ENCODE measurements around the gene CFH. TPM values are rescaled to one million over a fixed set of nuclear protein-coding genes. Genes with fewer than 3 reads are reported as not detected.
"Not testable (repeated sequence)": the region's sequence is repeated elsewhere in the genome, so short reads cannot be mapped to it uniquely, and the experiment has no call there.

The CFH gene
- total RNA-seq, 1 experiment from 2014 or later: 26.1 TPM

DNA sequence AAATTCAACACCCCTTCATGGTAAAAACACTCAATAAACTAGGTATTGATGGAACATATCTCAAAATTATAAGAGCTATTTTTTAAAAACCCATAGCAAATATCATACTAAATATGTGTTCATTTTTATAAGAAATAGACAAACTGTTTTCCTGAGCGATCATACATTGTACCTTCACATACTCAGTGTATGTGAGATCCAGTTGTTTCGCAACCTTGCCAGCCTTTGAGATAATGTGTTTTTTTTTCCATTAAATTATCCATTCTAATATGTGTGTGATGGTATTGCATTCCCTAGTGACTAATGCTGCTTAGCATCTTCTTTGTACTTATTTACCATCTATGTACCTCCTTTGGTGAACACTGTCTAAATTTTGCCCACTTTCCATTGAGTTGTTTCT, 47.1 kb downstream of the CFH start:
- CTCF ChIA-PET: no interaction called here
- intact Hi-C loops (cut with micrococcal nuclease; ENCODE audit: unreplicated experiment): no loop called here
- H3K9me3 Mint-ChIP-seq (ENCODE audit: low read depth, unreplicated experiment): peaks cover 6% of the 10 kb centered on the region
- H3K27me3 Mint-ChIP-seq (ENCODE audit: unreplicated experiment): no peaks in the 10 kb centered on the region
- BruUV-seq (replicated peaks): no TSS peak
- no peak for DNase-seq
- TF ChIP-seq, protein P1, sequence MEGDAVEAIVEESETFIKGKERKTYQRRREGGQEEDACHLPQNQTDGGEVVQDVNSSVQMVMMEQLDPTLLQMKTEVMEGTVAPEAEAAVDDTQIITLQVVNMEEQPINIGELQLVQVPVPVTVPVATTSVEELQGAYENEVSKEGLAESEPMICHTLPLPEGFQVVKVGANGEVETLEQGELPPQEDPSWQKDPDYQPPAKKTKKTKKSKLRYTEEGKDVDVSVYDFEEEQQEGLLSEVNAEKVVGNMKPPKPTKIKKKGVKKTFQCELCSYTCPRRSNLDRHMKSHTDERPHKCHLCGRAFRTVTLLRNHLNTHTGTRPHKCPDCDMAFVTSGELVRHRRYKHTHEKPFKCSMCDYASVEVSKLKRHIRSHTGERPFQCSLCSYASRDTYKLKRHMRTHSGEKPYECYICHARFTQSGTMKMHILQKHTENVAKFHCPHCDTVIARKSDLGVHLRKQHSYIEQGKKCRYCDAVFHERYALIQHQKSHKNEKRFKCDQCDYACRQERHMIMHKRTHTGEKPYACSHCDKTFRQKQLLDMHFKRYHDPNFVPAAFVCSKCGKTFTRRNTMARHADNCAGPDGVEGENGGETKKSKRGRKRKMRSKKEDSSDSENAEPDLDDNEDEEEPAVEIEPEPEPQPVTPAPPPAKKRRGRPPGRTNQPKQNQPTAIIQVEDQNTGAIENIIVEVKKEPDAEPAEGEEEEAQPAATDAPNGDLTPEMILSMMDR (IDR thresholded peaks at IDR 0.05; ENCODE audit: unreplicated experiment): no peak
- H3K4me1 Mint-ChIP-seq (ENCODE audit: low read depth, unreplicated experiment): no peaks in the 10 kb centered on the region
- H3K36me3 Mint-ChIP-seq (ENCODE audit: insufficient read depth, unreplicated experiment): no peaks in the 10 kb centered on the region
- no peak overlapping the region for H3K4me3 Mint-ChIP-seq (ENCODE audit: low read depth, unreplicated experiment)
- no peak overlapping the region for H3K27ac Mint-ChIP-seq (ENCODE audit: unreplicated experiment)

DNA sequence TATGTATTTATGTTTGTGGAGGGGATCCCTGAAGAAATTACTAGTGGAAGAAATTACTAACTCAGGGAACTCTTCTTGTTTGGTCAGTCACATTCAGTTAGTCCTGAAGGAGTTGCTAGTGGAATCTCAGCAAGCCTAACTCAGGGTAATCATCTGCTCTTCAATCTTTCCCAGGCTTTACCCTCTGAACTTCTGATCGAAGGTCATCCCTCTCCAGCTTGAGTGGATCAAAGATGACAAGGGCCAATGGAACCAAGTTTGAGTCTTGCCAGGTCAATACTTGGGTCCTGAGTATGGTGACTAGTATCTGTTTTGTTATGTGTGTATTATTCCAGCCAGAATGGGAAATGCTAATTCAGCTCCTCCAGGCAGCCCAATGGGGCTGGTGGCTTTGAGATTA, 49.3 kb downstream of the CFH start:
- intact Hi-C loops (cut with micrococcal nuclease; ENCODE audit: unreplicated experiment): no loop called here
- BruUV-seq (replicated peaks): no TSS peak
- Mint-ChIP-seq H3K9me3 (ENCODE audit: low read depth, unreplicated experiment) (peaks cover 6% of the 10 kb centered on the region), H3K27ac (ENCODE audit: unreplicated experiment) (no peak overlapping the region), H3K27me3 (ENCODE audit: unreplicated experiment) (no peaks in the 10 kb centered on the region), H3K36me3 (ENCODE audit: insufficient read depth, unreplicated experiment) (no peaks in the 10 kb centered on the region), H3K4me3 (ENCODE audit: low read depth, unreplicated experiment) (no peak overlapping the region), H3K4me1 (ENCODE audit: low read depth, unreplicated experiment) (no peaks in the 10 kb centered on the region)
- DNase-seq: no peak
- TF ChIP-seq, protein P1 (IDR thresholded peaks at IDR 0.05; ENCODE audit: unreplicated experiment): no peak
- CTCF ChIA-PET: no interaction called here

DNA sequence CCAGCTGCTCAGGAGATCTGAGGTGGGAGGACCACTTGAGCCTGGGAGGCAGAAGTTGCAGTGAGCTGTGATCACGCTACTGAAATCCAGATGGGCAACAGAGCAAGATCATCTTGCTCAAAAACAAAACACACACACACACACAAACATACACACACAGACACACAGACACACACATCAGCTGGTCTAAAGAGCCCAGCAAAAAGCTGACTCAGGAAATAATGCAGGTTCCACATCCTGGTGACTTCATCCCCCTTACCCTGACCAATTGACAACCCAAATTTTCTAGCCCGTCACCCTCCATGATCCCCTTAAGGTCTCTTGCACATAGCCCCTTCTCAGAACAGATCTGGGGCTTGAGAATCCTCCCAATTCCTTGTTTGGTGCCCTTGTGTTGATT, 58.0 kb downstream of the CFH start:
- intact Hi-C loops (cut with micrococcal nuclease; ENCODE audit: unreplicated experiment); H3K36me3 Mint-ChIP-seq (ENCODE audit: insufficient read depth, unreplicated experiment); CTCF ChIA-PET; BruUV-seq (replicated peaks); H3K4me3 Mint-ChIP-seq (ENCODE audit: low read depth, unreplicated experiment); DNase-seq; H3K4me1 Mint-ChIP-seq (ENCODE audit: low read depth, unreplicated experiment); H3K27ac Mint-ChIP-seq (ENCODE audit: unreplicated experiment); H3K9me3 Mint-ChIP-seq (ENCODE audit: low read depth, unreplicated experiment); H3K27me3 Mint-ChIP-seq (ENCODE audit: unreplicated experiment): not testable (repeated sequence)

DNA sequence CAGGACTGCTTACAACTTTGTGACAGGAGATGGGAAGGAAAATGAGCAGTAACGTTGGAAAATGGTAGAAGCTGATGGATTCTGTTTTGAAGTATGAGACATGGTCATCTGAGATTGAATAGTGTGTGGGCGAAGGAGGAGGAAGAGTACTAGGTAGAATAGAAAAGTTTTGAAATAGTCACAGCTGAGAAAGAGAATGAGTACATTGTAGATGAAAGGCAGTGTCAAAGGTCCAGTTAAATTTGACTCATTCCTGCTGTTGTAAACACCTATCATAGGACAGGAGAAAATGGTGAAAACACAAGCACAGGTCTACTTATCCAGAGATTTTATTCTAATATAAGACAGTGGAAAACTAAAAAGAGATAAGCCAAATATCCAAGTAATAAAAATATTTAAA, 66.0 kb downstream of the CFH start:
- no peaks in the 10 kb centered on the region for H3K27me3 Mint-ChIP-seq (ENCODE audit: unreplicated experiment)
- H3K4me1 Mint-ChIP-seq (ENCODE audit: low read depth, unreplicated experiment): no peaks in the 10 kb centered on the region
- DNase-seq: no peak
- CTCF ChIA-PET: no interaction called here
- no peaks in the 10 kb centered on the region for H3K9me3 Mint-ChIP-seq (ENCODE audit: low read depth, unreplicated experiment)
- BruUV-seq (replicated peaks): no TSS peak
- TF ChIP-seq, protein P1 (IDR thresholded peaks at IDR 0.05; ENCODE audit: unreplicated experiment): no peak
- H3K4me3 Mint-ChIP-seq (ENCODE audit: low read depth, unreplicated experiment): no peak overlapping the region
- no peaks in the 10 kb centered on the region for H3K36me3 Mint-ChIP-seq (ENCODE audit: insufficient read depth, unreplicated experiment)
- no peak overlapping the region for H3K27ac Mint-ChIP-seq (ENCODE audit: unreplicated experiment)
- intact Hi-C loops (cut with micrococcal nuclease; ENCODE audit: unreplicated experiment): no loop called here

DNA sequence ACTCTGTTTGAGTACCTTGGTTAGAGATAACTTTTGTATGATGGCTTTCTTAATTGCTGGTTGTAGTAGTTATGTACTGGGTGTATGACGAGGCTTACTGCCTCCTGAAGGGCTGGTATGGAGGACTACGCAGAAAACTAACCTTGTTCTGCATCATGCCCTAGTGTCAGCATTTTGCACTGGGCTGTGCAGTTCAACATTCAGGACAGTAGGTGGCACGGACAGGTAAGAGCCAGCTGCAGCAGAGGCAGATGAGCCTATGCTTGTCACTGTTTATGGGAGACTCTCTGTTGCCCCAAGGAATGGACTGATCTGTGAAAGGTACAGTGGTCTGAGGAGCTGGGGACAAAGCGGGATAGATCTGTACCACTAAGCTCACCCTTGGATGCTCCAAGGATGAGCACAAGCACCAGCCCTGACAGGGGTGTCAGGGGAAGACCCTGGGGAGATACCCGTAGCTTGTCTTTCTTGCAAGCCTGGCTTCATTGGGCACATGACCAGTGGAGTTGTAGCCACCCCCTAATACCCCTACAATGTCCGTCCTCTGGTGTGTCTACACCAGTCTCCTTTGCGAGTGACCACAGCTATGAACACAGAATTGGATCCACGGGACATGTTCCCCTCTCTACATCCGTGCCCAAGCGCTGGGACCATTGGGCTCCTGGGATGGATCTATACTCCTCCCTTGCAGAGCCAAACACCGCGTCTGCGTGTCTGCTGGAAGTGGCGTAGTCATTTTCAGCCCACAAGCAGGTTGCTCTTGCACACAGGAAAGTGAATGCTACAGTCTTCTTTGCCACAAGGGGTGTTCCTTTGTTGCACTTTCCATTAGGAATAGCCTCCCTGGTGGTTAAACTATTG, 71.7 kb downstream of the CFH start:
- H3K9me3 Mint-ChIP-seq (ENCODE audit: low read depth, unreplicated experiment): no peaks in the 10 kb centered on the region
- TF ChIP-seq, protein P1 (IDR thresholded peaks at IDR 0.05; ENCODE audit: unreplicated experiment): peak; percentile 87
- CTCF ChIA-PET: interaction anchor here (0.6 to 0.8 kb wide), 2 partner anchors 433 to 455 kb away, joined by 3 to 4 read pairs; no protein-coding TSS in a partner anchor
- no TSS peak for BruUV-seq (replicated peaks)
- no peaks in the 10 kb centered on the region for H3K36me3 Mint-ChIP-seq (ENCODE audit: insufficient read depth, unreplicated experiment)
- H3K4me3 Mint-ChIP-seq (ENCODE audit: low read depth, unreplicated experiment): no peak overlapping the region
- H3K4me1 Mint-ChIP-seq (ENCODE audit: low read depth, unreplicated experiment): no peaks in the 10 kb centered on the region
- no peaks in the 10 kb centered on the region for H3K27me3 Mint-ChIP-seq (ENCODE audit: unreplicated experiment)
- no peak overlapping the region for H3K27ac Mint-ChIP-seq (ENCODE audit: unreplicated experiment)
- peak; percentile 83 for DNase-seq
- intact Hi-C loops (cut with micrococcal nuclease; ENCODE audit: unreplicated experiment): no loop called here

All from Calu3 (cell line).